HCEC 1CT (cell line): ENCODE measurements around the gene NEGR1.
A peak's percentile ranks its signal among the peaks of the same experiment; 100 is the strongest.

Experiments used
- DNase-seq: peaks from one replicate; pipeline ENCODE4 v3.0.0-alpha.2; 2017

Gene NEGR1

DNA sequence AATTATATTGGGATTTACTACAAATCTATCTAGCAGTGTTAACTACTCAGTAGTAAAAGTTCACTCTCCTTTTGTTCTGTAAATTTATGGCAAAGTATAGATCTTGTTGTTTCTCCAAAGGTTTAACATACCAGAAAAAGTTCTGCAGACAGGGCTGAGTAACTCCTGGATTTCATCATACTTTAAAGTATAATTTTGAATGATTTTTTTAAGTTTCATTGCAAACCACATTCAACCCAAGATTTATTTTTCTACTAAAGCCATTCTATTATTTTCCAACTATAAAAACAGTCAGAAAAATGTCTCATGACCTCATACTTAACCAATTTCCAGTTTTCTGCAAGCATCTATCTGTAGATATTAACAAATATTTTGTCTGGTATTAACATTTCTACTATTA, 615.7 kb downstream of the NEGR1 start:
- DNase-seq = no peak

DNA sequence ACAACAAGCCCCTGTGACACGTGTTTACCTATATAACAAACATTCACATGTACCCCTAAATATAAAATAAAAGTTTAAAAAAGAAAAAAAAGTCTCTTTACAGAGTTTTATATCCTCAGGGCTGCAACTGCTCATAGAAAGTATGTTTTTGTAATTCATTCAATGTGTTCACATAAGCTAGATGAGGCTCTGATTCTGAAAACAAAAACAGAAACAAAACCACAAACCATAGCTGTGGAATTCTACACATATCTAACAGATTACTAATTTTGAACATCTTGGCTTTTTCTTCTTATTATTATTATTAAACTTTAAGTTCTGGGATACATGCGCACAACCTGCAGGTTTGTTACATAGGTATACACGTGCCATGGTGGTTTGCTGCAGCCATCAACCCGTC, 621.9 kb downstream of the NEGR1 start:
- peak; percentile 68 for DNase-seq

DNA sequence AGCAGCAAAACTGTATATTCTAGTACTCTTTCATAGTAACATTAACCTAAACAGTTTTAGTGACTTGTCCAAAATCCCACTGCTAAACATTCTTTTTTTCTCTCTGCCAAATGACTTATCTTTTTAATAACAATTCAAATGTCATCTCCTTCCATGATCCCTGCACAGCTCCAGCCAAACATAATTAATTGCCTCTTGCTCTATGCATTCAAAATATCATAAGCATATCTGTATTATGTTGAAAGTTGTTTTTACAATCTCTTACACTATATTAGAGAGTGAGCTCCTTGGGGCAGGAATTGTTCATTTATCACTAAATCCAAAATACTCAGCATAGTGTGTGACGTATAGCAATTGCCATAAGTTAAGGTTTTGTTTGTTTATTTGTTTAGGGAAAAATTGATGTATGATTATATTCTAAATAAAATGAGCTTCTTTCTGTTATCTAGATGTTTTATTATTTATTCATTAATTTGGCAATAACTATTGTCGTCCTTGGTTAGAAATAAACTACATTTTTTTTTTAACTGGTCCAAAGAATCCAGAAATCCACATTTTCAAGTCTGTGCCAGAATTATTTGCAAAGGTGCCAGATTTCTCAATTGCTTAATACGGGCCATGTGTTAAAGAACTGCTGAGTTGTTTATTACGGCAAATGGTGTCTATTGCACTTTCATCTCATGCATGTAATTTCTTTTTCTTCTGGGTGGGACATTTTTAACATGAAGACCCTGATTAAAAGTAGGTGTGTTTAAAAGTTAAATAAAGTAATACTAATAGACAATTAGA, 624.3 kb downstream of the NEGR1 start:
- no peak for DNase-seq

DNA sequence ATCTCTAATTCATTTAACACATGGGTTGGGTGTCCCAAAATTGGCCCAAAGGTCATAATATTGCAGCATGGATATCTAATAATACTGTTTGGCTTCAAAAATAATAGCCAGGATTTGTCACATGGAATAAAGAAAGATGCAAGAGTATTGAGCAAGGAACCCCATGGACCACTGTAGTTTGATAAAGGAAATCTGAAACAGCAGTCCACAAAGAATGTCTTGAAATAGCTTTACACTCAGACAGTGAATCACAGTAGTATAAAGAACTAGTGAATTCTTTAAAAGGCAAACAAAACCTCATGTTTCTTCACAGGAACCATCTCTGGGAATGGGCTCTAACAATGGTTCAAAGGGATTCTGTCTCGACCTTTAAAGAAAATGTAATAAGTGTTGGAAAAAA, 625.4 kb downstream of the NEGR1 start:
- no peak for DNase-seq

DNA sequence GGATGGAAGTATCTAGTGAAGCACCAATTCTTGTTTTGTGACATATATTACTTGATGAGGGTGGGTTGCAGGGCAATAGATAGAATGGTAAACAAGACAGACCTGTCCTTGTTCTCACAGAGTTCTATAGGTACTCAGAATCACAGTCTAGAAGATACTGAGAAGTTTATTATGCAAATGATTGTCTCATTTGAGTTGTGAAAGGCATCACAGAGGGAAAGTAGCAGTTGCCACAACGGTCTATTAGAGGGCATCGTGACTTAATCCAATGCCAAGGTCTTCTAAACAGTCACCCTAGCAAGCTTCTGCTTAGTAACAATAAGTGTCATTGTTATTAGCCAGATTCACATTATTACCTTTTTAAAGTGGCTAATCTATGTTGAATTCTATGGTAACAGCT, 626.7 kb downstream of the NEGR1 start:
- no peak for DNase-seq

DNA sequence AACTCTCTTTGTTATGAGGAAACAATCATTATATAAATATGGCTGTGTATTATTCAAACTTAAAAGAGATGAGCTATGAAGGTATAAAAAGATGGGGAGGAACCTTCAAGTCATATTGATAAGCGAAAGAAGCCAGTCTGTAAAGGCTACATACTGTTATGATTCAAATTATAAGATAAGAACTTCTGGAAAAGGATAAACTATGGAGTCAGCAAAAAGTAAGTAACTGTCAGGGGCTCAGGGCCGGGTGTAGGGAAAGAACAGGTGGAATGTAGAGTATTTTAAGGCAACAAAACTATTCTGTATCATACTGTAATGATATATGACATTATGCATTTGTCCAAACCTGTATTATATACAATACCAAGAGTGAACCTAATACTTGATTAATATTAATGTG, 628.4 kb downstream of the NEGR1 start:
- no peak for DNase-seq

DNA sequence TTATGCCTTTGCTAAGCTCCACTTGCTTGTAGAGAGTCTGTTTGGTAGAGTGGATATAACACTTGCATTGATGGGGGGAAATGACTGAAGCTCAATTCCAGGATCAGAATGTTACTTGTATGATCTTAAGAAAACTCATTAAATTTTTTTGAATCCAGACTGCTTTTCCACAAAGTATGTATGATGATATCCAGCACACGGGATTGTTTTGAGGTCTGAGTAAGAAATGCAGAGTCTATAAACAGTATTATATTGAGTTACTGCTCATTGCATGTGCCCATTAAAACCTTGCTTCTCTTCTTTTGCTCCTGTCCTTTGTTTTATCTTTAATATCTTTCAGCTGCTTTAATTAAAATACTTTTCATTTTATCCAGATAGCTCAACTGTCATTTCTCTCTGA, 631.1 kb downstream of the NEGR1 start:
- no peak for DNase-seq

DNA sequence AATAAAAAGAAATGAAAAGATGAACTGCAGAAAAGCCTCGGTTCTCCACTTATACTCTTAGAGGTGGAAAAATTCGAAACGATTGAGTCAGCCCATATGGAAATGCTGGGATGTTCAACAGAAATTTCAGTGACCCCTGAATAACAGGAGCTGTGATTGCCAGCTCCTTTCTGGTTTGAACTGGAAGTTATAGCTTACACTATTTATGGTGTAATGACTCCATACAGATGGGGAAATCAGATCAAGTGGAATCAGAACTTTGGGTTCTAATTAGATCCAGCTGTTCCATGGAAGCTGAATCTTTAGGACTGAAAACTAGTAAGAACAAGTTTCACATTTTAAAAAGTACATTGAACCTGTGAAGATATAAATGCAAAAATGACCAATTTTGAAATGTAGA, 632.2 kb downstream of the NEGR1 start:
- peak; percentile 29 for DNase-seq

DNA sequence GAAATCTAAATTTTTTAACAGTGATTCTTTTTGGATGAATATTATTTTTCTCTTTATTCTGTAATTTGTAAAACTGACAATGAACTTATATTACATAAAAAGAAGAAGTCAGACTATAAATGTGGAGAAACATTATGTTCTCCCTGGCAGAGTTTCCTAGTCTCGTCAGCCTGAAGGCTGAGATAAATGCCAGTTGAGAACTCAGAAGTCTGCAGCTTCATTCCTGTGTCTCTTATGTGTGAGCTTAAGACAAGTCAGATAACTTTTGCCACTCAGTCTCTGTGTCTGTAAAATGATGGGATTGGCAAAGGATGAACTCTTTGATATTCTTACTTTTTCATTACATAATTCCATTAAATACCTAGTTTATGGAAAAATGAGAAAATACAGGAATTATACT, 632.7 kb downstream of the NEGR1 start:
- DNase-seq = no peak

DNA sequence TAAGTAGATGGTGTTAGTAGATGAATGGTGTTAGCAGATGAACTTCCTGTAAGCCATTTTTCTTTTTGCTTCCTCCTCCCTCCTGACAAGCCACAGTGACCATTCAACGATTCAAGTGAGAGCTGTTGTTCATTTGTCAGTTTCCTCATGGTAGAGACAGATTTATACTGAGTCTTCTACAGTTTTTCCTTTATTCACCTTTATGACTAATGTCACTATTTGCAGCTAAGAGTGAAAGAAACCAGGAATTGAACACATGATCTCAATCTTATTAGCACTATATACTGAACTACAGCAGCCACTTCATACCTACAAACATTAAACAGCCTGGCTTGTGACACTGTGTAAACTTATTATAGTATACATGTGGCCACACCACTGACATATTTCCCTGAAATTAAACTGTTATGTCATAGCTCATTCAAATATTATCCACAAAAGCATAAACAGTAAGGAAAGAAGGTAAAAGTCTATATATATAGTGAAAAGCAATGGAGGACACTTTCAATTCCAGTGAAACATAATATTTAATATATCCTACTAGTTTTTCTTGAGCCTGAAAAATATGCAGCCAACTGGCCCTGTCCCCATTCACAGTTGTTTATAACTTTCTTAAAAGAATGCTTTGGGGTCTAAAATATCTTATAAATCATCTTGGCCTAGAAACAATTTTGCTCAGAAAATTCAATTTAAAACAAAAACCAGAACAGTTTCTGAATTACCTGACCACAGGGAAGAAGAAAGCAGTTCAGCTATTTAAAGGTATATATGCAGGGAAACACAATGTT, 634.6 kb downstream of the NEGR1 start:
- no peak for DNase-seq

DNA sequence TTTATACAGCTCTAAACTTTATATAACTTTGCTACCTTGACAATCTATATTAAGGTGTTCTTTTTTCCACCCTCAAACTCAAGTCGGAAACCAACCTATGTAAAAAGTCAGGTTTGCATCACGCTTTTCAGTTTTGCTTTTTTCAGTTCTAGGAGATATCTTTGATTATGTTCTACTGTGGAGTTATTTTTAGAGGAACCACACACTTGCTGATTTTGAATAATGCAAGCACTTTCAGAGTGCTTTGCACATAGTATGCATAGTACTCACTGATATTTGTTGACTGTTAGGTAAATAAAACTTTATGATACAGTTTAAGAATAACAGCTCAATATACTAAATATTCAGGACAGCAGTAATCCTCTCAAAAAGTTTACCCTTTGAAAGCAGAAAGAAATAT, 637.3 kb downstream of the NEGR1 start:
- no peak for DNase-seq

DNA sequence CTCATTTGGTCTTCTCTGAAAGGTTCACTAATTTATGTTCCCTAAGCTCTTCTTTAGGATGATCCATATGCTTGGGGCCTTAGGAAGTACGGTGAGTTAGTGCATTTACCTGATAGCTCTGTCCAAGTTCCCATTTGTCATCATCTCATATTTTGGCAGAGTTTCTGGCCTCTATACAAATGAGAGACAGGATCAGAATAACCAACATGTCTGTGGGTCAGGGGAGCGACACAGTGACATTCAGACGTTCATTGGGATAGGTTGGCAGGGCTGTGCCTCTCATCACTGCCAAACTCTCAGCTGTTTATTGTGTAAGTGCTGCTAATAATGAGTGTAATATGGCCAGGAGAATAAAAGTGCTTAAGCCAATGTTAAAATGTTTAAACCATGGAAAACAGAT, 640.4 kb downstream of the NEGR1 start:
- no peak for DNase-seq

DNA sequence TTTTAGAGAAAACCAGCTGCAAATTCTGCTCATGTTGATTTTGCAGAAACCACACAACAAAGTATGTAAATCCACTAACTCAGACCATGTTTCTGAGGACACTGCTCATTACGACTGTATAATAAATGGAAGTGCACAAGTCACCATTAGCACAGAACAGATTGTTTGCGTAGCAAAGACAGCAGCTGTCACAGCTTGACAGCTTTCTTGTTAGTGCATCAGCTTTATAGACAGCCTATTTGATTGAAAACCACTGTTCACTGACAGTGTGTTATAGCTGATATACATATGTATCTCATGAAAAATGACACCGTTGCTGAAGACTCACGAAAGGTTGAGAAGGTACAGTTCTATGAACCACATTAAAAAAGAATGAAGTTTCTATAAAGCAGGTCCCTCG, 641.3 kb downstream of the NEGR1 start:
- DNase-seq = no peak

DNA sequence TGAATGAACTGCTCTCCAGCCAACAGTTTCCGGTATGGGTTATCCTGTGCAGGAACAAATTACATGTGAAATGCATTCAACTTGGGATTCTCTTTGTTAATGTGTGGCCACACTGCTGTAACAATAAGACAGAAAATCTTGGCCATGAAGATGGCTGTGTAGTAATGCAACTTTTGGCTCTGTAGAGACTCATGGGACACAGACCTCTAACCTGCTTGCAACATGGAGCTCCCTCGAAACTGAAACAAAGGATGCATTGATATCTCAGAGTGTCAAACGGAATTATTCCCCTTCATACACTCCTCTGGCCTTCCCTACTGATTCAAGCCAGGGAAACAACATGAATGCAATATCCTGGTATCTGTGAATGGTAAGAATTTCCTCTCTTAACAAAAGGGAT, 642.2 kb downstream of the NEGR1 start:
- DNase-seq = no peak

DNA sequence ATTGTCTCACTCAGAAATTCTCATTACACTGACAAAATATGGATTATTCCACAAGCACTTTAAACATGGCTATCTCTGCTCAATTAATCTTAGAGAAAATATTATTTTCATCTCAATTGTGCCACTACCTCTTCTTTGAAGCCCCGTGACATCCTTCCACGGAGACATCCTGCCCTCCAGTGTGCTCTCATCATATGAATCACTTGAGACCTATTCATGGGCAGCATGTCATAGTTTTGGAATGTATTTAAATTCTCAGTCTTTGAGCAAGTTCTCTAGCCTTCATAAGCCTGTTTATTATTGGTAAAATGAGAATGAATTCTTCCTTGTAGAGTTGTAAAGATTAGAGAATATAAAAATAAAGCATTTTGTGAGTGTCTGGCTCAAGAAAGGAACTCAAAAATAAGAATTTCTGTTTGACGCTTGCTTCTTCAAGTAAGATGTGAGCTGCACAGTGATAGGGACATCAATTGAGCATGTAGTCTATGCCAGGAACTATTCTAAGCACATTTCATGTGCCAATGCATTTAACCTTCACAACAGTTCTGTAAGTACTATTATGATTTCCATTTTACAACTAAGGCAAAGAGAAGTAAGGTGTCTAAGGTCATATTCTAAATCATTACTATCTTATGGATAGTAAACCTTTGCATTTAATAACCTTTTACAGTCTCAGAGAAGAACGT, 644.1 kb downstream of the NEGR1 start:
- DNase-seq = peak; percentile 85

DNA sequence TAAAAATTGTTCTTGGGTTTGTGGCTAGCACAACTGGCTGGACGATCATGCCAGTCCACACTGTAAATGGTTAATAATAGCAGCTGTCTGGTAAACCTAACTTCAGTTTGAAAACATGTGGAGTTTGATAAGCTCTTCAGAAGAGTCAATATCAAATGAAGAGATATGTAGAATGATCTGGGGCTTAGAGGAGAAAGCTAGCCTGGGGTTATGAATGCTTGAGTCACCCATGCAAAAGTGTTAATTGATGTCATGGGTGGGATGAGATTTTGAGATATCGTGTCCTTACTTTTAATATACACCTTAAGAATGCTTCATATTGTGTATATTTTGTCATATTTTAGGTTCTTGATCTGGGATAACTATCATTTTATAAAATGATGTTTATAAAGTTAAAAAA, 646.8 kb downstream of the NEGR1 start:
- no peak for DNase-seq

DNA sequence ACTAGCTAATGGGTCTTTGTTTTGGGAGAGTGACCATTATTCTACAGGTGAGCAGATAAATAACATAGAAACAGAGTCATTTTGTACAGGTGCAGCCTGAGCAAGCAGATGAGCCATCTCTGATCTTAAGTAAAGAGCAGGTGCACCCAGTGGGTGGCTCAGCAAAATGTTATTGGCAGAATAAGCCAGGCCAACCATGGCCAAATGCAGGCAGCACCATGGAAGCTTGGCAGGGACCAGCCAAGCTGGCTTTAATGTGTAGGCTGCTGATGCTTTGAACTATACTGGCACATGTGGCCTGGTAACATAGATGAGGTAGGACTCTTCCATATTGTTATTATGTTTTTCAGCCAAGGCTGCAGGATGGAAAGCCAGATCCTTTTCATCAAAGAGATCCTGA, 648.2 kb downstream of the NEGR1 start:
- DNase-seq = no peak

DNA sequence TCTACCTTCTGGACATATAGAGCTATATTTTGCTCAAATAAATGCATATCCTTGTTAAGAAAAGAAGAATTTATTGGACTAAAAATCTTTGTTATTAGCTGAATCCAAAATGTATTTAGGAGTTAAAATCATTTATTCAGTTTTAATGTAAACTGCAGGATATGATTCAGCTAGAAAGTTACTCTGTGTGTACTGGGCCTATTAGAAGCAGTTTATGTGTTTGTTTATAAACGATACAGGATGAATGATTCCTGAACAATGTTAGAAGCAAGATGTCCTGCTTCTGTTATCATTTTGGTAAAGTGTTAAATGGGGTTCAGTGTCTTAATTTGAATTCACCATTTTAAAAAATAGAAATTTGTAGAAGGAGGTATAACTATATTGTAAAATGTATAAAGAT, 652.3 kb downstream of the NEGR1 start:
- DNase-seq = peak; percentile 24

DNA sequence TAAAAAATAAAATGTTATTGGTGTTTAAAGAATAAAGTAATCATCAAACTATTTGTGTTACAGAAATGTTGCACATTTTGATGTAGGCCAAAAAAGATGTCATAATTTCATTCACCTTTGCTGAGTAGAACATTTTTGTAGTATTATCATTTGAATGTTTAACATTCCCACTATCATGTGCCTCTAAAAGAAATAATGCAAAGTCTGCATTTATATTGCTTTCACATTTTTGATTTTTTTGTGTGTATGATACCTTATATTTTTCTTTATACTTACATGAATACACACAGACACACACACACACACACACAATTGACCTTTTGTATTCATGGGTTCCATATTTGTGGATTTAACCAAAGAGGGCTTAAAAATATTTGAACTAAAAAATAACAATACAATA, 657.3 kb downstream of the NEGR1 start:
- no peak for DNase-seq

DNA sequence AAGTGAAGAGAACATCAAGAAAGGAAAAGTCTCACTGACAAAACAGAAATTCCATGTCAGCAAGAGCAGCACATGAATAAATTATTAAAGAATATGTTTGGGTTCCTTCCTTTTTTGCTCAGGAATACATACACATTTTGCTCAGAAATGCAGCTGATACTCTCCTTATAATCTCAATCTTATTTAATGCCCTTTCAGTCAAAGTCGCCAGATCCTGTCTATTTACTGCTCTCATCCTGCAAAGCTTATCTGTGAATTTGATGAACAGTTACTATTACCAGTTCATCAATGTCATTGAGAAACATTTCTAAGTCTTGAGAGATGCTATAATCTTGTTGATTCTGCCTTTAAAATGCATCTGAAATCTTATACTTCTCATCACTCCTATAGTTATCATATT, 658.5 kb downstream of the NEGR1 start:
- no peak for DNase-seq

DNA sequence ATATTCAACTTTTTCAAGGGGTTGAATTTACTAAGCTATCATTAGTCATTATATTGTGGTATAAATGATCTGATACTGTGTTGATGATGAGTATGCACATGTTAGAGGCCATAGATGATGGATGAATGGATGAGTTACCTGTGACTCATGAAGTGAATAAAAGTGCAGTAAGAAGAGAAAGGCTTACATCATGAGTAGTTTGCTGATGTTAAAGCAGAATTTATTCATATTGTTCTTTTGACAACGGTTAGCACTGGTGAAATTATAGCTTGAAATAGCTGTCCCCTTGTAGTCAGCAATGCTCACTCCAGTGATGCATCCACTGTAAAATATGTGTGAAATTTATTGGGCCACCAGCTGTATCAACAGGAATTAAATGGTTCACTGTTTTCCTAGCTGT, 660.6 kb downstream of the NEGR1 start:
- peak; percentile 86 for DNase-seq

DNA sequence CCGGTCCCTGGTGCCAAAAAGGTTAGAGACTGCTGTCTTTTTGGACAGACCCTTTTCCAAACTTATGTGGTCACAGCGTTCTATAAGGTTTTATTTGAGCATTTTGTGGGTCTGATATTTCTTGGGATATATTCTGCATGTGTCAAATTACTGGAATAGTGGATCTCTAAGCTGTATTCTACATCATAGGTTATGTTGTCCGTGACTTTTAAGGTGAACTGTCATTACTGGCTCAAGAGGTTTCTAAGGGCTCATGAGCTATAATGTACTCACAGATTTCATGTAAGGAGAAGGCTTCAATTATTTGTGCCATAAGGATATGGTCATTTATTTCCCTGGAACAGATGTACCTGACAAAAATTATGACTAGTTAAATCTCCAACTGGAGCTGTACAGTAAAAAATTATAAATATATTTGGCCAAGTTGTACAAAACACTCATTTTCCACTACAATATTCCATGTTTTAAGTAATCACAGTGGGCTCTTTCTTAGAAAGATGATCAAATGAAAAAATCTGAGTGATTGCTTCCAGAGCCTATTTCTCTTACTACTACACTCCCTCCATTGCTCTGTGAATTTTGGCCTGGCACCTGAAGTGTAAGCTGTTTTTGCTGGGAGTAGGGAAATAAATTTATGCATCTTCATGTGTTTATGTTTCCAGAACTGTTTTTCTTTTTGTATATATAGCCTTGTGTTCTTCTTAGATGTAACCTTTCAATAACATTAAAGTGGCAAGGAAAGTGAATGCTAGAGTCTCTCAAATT, 663.4 kb downstream of the NEGR1 start:
- DNase-seq = no peak

DNA sequence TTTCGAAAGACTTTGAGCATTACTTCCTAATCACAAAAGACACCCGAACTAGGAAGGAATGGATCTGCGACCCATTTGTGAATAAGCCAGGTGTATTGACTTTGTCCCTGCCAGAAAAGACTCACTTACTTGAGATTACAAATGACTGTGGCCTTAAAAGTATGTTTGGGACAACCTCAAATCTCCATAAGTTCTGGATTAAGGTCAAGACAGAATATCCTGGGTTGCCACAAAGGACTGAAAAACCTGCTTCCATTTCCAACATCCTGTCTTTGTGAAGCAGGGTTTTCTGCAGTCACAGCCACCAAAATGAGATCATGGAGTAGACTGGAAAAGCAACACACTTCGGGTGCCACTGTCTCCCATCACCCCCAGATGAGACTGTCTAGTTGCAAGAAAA, 664.1 kb downstream of the NEGR1 start:
- no peak for DNase-seq
